Ovary (tissue), 3 donors: ENCODE results near the gene SLIT3.

Experiments used
- CTCF ChIP-seq, 3 donors: fragments of 450-650 bp in 2 of 3; fragments of 200-600 bp in 1 of 3; IDR thresholded peaks; one replicate each; pipeline versions ENCODE4 v1.5.1 to v1.8.0; 2016 to 2022; ENCODE audit warnings: antibody characterized with exemption in 3 of 3, mild to moderate bottlenecking in 1 of 3
- EP300 ChIP-seq: sonication (generic); formaldehyde crosslinking; IDR thresholded peaks from one replicate; pipeline ENCODE4 v1.6.1; 2017; ENCODE audit warnings: antibody characterized with exemption
- donor health status: DM: no; HTN: no; CAD: no.

- TF ChIP-seq CTCF (IDR thresholded peaks at IDR 0.05) (no peak), EP300 (no peak)
These were observed 183.9 kb downstream of the SLIT3 start for GRCh38 chr5:169116961-169117461.
